Activated T-helper 2 cell treated with anti-CD3 and anti-CD28 coated beads, Interferon-gamma antibody, Interleukin-2, Interleukin-4, amounts not matched to agents 10 μg/mL and 5 μg/mL and 100 μg/mL, durations not matched to agents 14 hours and 24 hours and 36 hours (primary cell): ENCODE data around the gene BCAN. TPM values are rescaled to one million over a fixed set of nuclear protein-coding genes. Genes with fewer than 3 reads are reported as not detected.

ENCODE experiments used
- DNase-seq: peaks from one replicate; pipeline ENCODE4 v3.0.0; 2021; ENCODE audit warnings: low spot score
- H3K27ac Mint-ChIP-seq: one replicate; pipeline ENCODE4 v1.8.0; 2021; ENCODE audit warnings: mixed read lengths
- H3K27me3 Mint-ChIP-seq: one replicate; pipeline ENCODE4 v1.8.0; 2021; ENCODE audit warnings: low read depth, mixed read lengths
- H3K36me3 Mint-ChIP-seq: one replicate; pipeline ENCODE4 v1.8.0; 2021; ENCODE audit warnings: low read depth, mixed read lengths
- H3K4me1 Mint-ChIP-seq: one replicate; pipeline ENCODE4 v1.8.0; 2021; ENCODE audit warnings: low read depth, mixed read lengths
- H3K4me3 Mint-ChIP-seq: one replicate; pipeline ENCODE4 v1.8.0; 2021; ENCODE audit warnings: low read depth, mild to moderate bottlenecking, moderate library complexity, mixed read lengths
- H3K9me3 Mint-ChIP-seq: one replicate; pipeline ENCODE4 v1.8.0; 2021; ENCODE audit warnings: mixed read lengths
- intact Hi-C: fragments of 100-400 bp; cut with micrococcal nuclease; formaldehyde crosslinking; loops from one replicate; pipeline ENCODE4 v1.15.1; 2023
- total RNA-seq: library from RNA; stranded (reverse); gene quantifications from 2 replicates; pipeline ENCODE4 v1.2.3, GENCODE V29; 2022

The BCAN gene
- total RNA-seq, 1 donor from 2014 or later: not detected

DNA sequence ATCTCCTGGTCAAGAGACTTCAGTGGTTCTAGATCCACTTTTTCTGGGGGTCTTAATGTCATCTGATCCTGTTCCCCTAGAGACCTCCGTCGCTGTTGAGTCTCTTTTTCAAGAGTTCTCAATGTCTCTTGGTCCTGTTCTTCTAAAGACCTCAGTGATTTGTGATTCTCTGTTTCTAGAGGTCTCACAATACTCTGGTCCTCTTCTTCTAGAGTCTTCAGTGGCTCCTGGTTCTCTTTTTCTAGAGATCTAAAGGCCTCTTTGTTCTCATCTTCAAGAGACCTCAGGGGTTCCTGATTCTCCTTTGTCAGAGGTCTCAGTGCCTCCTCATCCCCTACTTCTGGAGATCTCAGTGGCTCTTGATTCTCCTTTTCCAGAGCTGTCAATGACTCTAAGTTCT, 29.9 kb downstream of the BCAN start:
- Mint-ChIP-seq H3K4me1 (no peaks in the 10 kb centered on the region), H3K4me3 (no peak overlapping the region), H3K9me3 (no peaks in the 10 kb centered on the region), H3K27ac (no peak overlapping the region), H3K27me3 (peaks cover 50% of the 10 kb centered on the region), H3K36me3 (no peaks in the 10 kb centered on the region)
- intact Hi-C loops: no loop called here
- DNase-seq: no peak

DNA sequence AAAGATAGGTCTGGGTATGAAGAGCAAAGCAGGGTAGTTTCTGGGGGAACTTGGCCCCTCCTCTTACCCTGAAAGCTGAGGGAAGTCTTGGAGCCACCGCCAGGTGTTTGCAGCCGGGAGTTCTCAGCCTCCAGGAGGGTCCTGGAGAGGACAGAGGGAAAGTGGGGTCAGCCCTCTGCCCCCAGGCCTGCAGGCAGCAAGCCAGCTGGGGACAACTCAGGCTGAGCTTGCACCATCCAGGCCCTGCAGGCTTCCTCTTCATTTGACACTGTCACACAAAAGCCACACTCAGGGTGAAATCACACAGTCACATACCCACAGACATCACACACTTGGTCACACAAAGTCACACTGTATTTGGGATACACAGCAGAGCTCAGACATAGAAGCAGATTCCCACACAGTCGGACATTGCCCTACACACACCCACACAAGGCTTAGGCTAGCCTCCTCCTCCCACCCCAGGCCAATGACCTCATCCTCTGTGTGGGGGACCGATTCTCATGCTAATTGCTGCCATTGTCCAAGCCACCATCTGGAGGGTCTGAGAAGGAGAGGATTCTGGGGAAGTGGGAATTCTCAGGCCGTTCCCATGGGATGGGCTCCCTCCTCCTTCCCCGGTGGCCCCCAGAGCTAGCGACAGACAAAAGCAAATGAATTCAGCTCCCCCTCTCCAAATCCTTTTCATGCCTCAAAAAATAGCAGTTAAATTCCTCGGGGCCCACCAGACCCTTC, 31.6 kb downstream of the BCAN start:
- H3K27me3 Mint-ChIP-seq: peaks cover 66% of the 10 kb centered on the region
- no peaks in the 10 kb centered on the region for H3K36me3 Mint-ChIP-seq
- peaks cover 8% of the 10 kb centered on the region for H3K4me1 Mint-ChIP-seq
- no peaks in the 10 kb centered on the region for H3K9me3 Mint-ChIP-seq
- no peak overlapping the region for H3K27ac Mint-ChIP-seq
- intact Hi-C loops: no loop called here
- H3K4me3 Mint-ChIP-seq: no peak overlapping the region
- no peak for DNase-seq

DNA sequence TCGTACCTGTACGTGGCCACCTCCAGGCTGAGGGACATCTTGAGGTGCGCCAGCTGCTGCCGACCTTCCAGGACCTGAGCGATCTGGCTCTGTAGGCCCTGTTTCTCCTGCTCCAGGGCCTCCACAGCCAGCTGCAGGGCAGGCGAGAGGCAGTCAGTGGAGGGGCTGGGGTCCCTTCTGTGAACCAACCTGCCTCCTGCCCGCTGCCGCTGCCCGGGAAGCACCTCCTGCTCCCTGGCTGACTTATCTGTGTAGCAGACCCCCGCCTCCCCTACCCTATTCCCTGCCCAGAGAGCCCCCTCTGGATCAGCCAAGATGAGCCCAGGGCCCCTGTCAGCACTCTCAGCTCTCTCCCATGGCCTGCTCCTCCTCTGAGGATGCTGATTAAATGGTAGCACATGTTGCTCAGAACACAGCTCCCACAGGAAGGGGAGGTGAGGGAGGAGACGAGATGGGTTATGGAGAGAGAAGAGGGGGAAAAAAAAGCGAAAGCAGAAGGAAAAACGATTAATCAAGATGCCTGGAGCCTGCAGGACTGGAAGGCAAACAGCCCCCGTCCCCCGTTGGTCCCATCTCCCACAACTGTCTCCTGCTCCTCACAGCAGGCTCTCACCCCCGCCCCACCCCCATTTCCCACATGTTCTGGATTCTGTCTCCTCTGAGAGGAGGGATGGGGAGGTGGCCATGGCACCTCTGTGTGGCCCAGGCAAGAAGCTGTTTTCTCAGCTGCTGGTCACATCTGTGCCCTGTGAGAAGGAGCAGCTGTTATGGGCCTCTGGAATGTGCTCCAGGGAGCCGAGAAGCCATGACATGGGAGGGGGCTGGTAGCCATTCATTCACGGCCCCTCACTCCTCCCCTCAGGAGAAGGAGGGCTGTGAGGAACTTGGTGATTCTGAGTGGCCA, 33.5 kb downstream of the BCAN start:
- no peaks in the 10 kb centered on the region for H3K36me3 Mint-ChIP-seq
- no peak for DNase-seq
- no peak overlapping the region for H3K4me3 Mint-ChIP-seq
- peaks cover 77% of the 10 kb centered on the region for H3K27me3 Mint-ChIP-seq
- intact Hi-C loops: no loop called here
- H3K9me3 Mint-ChIP-seq: no peaks in the 10 kb centered on the region
- H3K27ac Mint-ChIP-seq: no peak overlapping the region
- H3K4me1 Mint-ChIP-seq: peaks cover 8% of the 10 kb centered on the region

DNA sequence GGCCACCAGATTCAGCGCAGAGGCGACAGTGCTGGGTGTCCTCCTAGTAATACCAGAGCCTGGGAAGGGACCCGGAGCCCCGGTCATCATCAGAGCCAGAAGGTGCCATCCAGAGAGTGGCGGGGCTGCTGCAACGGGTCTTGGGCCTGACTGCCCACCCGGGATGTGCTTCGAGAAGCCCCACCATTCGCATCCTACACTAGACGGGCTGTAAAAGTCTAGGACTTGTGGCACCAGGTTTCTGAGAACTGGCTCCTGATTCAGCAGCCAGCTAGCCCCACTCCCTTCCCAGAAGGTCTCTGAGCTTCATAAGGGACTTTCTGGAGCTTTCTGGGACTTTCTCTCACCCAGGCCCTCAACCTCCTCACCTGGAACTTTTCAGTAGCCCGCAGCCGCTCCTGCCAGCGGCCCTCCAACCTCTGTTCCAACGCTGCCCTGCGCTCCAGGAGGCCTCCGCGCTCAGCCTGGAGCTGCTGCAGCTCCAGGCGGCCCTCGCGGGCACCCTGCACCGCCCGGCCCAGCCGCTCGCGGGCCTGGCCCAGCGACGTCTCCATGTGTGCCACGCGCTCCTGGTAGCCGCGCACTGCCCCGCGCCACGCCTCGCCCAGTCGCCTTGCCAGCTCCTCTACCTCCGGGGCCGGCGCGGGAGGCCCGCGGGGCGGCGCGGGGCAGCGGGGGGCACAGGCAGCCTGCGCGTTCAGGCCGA, 34.4 kb downstream of the BCAN start:
- no peak overlapping the region for H3K4me3 Mint-ChIP-seq
- no peak for DNase-seq
- H3K9me3 Mint-ChIP-seq: no peaks in the 10 kb centered on the region
- no peak overlapping the region for H3K27ac Mint-ChIP-seq
- H3K4me1 Mint-ChIP-seq: peaks cover 8% of the 10 kb centered on the region
- H3K27me3 Mint-ChIP-seq: peaks cover 81% of the 10 kb centered on the region
- no peaks in the 10 kb centered on the region for H3K36me3 Mint-ChIP-seq
- intact Hi-C loops: no loop called here

DNA sequence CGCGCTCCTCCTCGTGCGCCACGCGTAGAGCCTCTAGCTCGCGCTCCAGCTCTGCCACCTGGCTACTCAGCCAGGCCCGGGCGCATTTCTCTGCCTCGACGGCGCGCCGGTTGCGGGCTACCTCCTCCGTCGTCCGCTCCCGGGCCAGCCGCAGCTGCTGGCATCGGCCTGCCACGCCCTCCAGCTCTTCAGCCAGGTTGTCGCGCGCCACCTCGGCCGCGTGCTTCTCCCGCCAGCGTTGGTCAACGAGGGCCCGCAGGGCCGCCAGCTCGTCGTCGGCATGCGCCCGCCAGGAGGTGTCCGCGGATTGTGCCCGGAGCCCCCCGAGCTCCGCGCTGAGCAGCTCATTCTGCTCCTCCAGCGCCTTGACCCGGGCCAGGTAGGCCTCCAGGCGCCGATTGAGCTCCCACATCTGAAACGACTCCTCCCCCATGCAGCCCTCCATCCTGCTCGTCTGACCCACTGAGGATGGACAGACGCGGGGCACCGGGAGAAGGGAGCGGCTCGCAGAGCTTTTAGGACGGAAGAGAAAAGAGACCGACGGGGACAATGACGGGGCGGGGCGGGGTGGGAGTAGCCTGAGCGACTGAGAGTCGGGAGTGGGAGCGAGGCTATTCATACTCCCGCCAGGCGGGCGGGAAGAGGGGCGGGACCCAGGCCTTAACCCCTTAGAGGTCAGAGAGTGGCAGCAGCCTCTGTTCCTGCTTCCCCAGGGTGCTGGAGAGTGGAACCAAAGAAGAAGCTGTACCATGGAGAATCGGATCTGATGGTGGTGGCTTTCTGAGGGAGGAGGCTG, 35.1 kb downstream of the BCAN start, which contains the start of gene NES:
Gene NES, minus strand, starts transcription at position 588 of the 796 bp plus-strand sequence. Its CDS starts 143 bp downstream, at position 445.
- Mint-ChIP-seq H3K27ac (no peak within 1 kb of the TSS), H3K27me3 (peaks cover 79% of the 10 kb centered on the region), H3K36me3 (no peaks in the 10 kb centered on the region), H3K4me3 (no peak within 1 kb of the TSS), H3K9me3 (no peaks in the 10 kb centered on the region), H3K4me1 (peaks cover 8% of the 10 kb centered on the region)
- intact Hi-C loops: no loop called here
- no peak for DNase-seq

DNA sequence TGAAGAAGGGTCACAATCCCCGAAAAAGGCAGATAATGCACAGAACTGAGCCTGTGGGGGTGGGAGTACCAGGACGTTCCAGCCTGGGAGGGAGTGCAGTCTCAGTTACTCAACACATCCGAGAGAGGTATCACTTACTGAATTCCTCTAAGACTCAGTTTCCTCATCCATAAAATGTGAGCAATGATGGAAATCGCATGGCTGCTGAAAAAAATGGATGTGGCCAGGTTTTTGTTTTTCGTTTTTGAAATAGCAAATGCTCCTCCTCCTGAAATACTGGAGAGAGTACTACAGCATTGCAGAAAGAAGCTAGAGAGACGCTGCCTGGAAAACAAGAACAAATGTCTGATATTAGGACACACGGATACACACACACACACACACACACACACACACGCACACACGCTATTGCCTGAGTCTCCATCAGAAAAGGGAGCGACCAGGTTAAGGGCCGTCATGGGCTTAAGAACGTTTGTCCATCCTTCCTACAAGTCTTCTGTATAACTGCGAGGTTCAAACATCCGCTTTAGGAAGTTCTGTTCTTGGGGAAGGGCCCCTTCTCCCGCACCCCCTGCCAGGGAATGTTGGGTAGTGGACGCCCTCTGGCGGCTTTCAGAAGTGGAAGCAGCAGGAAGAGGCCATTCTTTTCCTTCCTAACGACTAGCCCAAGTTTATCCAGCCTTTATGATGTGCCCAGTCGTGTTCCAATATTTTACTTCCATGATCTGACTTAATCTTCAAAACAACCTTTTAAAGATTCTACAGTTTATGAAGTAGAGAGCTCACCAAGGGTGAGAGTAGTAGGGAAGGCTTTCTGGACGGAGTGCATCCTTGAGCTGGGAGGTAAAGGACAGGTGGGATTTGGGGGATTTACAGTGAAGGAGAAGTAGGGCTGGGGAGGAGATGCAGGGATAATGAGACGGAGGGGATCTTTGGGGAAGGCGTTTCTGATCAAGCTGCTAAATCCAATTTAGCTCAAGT, 36.0 kb downstream of the BCAN start:
- intact Hi-C loops: loop anchor here (1.0 to 2.0 kb wide), 2 partner anchors 18 to 51 kb away; no protein-coding TSS in a partner anchor
- Mint-ChIP-seq H3K9me3 (no peaks in the 10 kb centered on the region), H3K36me3 (no peaks in the 10 kb centered on the region), H3K4me1 (peaks cover 8% of the 10 kb centered on the region), H3K4me3 (no peak overlapping the region), H3K27me3 (peaks cover 74% of the 10 kb centered on the region), H3K27ac (no peak overlapping the region)
- no peak for DNase-seq

DNA sequence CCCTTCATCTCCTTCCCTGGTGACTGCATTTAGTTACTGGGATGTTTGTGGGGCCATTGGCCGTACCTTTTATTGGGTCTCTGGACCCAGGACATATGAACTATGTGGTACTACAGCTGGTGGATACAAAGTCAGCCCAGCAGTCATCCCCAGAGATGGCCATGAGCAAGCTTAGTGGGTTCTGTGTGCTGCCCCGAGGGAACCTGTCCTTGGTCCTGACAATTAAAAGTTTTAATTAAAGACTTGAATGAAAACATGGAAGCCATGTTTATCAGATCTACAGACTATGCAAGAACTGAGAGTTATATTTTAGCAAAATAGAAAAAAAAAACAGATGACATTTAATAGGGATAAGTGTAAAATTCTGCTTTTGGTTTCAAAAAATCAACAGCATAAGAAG, 38.1 kb downstream of the BCAN start:
- Mint-ChIP-seq H3K27me3 (peaks cover 54% of the 10 kb centered on the region), H3K36me3 (no peaks in the 10 kb centered on the region), H3K4me1 (peaks cover 26% of the 10 kb centered on the region), H3K27ac (no peak overlapping the region), H3K9me3 (no peaks in the 10 kb centered on the region), H3K4me3 (no peak overlapping the region)
- no peak for DNase-seq
- intact Hi-C loops: loop anchor here (10.0 kb wide), 2 partner anchors 215 to 245 kb away; partner anchors contain the start of genes LRRC71 and PEAR1

DNA sequence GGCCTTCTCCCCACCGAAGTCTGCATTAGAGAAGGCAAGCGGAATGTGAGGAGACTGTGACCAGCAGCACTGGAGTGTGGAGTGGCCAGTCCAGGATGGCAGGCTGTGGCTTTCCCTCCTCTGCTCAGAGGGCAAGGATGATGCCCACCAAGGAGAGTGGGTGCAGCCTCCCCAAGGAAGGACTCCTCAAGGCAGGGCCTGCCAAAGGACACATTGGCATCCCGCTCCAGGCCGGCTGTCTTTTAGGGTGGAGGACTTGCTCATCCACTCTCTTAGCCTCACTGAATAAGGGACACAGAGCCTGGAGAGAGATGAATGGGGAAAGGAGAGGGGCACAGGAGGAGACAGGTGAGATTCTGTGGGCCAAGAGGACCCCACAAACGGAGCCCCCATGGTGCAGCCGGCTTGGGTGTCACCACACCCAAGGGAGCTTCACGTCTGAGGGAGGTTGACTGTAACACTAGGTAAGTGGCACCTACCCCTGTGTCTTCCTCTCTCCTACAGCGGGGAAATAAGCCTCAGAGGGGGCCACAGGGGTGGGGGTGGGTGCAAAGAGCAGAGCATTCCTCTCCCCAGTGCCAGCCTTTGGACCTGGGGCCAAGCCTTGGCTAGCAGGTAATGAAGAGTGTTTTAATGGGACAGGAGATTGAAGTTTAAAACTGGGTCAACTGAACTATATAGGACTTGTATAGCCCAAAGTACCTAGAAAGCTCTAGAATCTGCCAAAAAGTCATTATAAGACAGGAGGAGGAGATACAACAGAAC, 39.5 kb downstream of the BCAN start:
- Mint-ChIP-seq H3K27me3 (peaks cover 43% of the 10 kb centered on the region), H3K4me1 (peaks cover 26% of the 10 kb centered on the region), H3K9me3 (no peaks in the 10 kb centered on the region), H3K27ac (no peak overlapping the region), H3K4me3 (no peak overlapping the region), H3K36me3 (no peaks in the 10 kb centered on the region)
- DNase-seq: no peak
- intact Hi-C loops: loop anchor here (10.0 kb wide), 2 partner anchors 213 to 243 kb away; partner anchors contain the start of genes LRRC71 and PEAR1

DNA sequence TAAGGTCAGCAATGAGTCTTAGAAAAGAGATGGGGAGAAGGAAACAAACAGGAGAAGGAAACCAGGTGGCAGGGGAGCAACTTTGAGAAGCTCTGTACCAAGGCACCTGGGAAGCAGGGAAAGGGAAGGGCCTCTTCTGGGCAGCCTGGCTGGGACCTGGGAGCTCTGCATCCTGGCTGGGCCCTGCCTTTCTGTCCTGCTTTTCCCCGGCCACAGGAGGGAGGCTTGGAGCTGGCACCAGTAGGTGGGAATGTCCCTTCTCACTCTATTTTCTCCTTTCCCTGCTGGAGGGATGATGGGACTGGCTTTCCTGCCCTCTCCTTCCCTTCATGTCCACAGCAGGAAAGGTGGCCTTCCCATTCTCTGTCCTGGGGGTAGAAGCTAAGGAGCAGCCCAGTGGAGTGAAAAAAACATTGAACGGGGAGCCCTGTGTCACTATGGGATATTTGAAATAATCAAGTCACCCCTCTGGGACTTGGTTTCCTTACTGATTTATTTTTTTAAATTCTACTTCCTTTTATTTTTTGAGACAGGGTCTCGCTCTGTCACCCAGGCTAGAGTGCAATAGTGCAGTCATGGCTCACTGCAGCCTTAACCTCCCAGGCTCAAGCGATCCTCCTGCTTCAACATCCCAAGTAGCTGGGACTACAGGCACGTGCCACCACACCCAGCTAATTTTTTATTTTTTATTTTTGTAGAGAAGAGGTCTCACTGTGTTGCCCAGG, 40.4 kb downstream of the BCAN start:
- no peaks in the 10 kb centered on the region for H3K9me3 Mint-ChIP-seq
- H3K4me1 Mint-ChIP-seq: peaks cover 26% of the 10 kb centered on the region
- no peak for DNase-seq
- intact Hi-C loops: loop anchor here (10.0 kb wide), 2 partner anchors 212 to 242 kb away; partner anchors contain the start of genes LRRC71 and PEAR1
- no peak overlapping the region for H3K4me3 Mint-ChIP-seq
- H3K27ac Mint-ChIP-seq: no peak overlapping the region
- H3K36me3 Mint-ChIP-seq: no peaks in the 10 kb centered on the region
- H3K27me3 Mint-ChIP-seq: peaks cover 40% of the 10 kb centered on the region

DNA sequence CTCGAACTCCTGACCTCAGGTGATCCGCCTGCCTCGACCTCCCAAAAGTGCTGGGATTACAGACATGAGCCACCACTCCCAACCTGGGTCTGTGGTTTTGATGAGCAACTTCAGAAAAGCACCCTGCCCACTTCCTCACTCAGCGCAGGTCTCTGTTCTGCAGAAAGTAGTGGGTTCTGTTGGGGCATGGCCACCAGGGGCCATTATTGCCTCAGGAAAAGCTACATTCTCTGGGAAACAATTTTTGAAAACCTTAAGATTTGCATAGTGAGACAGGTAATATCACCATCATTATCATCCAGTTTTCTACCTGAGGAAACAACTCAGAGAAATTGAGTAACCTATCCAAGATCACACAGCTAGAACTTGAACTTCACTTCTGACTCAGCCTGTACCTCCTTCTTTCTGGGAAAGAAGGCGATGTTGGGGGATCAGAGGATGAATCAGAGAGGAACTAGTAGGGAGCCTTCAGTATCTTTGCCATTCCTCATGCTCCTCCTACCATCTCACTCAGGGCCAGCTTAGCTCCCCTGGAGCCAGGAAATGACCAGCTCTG, 42.4 kb downstream of the BCAN start:
- Mint-ChIP-seq H3K36me3 (no peaks in the 10 kb centered on the region), H3K4me1 (peaks cover 18% of the 10 kb centered on the region), H3K9me3 (no peaks in the 10 kb centered on the region), H3K27me3 (peaks cover 34% of the 10 kb centered on the region), H3K4me3 (no peak overlapping the region), H3K27ac (no peak overlapping the region)
- intact Hi-C loops: loop anchor here (10.0 kb wide), 2 partner anchors 210 to 240 kb away; partner anchors contain the start of genes LRRC71 and PEAR1
- DNase-seq: no peak
